GM23248 (cell line): ENCODE data around the gene UFM1. TPM values are rescaled to one million over a fixed set of nuclear protein-coding genes. Genes with fewer than 3 reads are reported as not detected.
"Not testable (repeated sequence)": the region's sequence is repeated elsewhere in the genome, so short reads cannot be mapped to it uniquely, and the experiment has no call there.

Experiments
- DNase-seq: peaks from one replicate; pipeline ENCODE4 v3.0.0-alpha.2; 2015
- H2AFZ ChIP-seq: fragments of 200-600 bp; sonication (generic); 2 replicates; pipeline ENCODE4 v1.6.1; 2016; ENCODE audit warnings: antibody characterized with exemption
- H3F3A ChIP-seq: fragments of 200-600 bp; sonication (generic); 2 replicates; pipeline ENCODE4 v1.6.1; 2016; ENCODE audit warnings: mild to moderate bottlenecking, antibody characterized with exemption, mixed run types; ENCODE audit not compliant: insufficient read depth
- H3K27ac ChIP-seq: fragments of 200-600 bp; sonication (generic); 2 replicates; pipeline ENCODE4 v1.5.1; 2016; ENCODE audit warnings: mild to moderate bottlenecking
- H3K27me3 ChIP-seq: fragments of 200-600 bp; sonication (generic); replicated peaks from 2 replicates; pipeline ENCODE4 v1.6.1; 2016; ENCODE audit warnings: mild to moderate bottlenecking; ENCODE audit not compliant: insufficient read depth
- H3K36me3 ChIP-seq: fragments of 200-600 bp; sonication (generic); 2 replicates; pipeline ENCODE4 v1.6.1; 2016; ENCODE audit warnings: low read depth, mild to moderate bottlenecking
- H3K4me1 ChIP-seq: fragments of 200-600 bp; sonication (generic); 2 replicates; pipeline ENCODE4 v1.6.1; 2016; ENCODE audit warnings: mild to moderate bottlenecking; ENCODE audit not compliant: insufficient read depth
- H3K4me2 ChIP-seq: fragments of 200-600 bp; sonication (generic); one replicate; pipeline ENCODE4 v1.6.1; 2016; ENCODE audit warnings: mild to moderate bottlenecking; ENCODE audit not compliant: unreplicated experiment
- H3K4me3 ChIP-seq: fragments of 200-600 bp; sonication (generic); 2 replicates; pipeline ENCODE4 v1.5.1; 2016; ENCODE audit warnings: mild to moderate bottlenecking
- H3K79me2 ChIP-seq: fragments of 200-600 bp; sonication (generic); 2 replicates; pipeline ENCODE4 v1.6.1; 2016; ENCODE audit warnings: mild to moderate bottlenecking; ENCODE audit not compliant: insufficient read depth
- H3K9ac ChIP-seq: fragments of 200-600 bp; sonication (generic); 2 replicates; pipeline ENCODE4 v1.6.1; 2016; ENCODE audit warnings: mild to moderate bottlenecking
- H3K9me2 ChIP-seq: fragments of 200-600 bp; sonication (generic); 2 replicates; pipeline ENCODE4 v1.6.1; 2016; ENCODE audit warnings: mixed run types, mild to moderate bottlenecking, moderate library complexity; ENCODE audit not compliant: insufficient read depth
- H3K9me3 ChIP-seq: fragments of 200-600 bp; sonication (generic); one replicate; pipeline ENCODE4 v1.6.1; 2017; ENCODE audit warnings: low read depth
- H4K20me1 ChIP-seq: fragments of 200-600 bp; sonication (generic); 2 replicates; pipeline ENCODE4 v1.6.0; 2016; ENCODE audit not compliant: insufficient read depth
- EZH2 ChIP-seq: fragments of 200-600 bp; sonication (generic); IDR thresholded peaks from 2 replicates; pipeline ENCODE4 v1.6.1; 2018; ENCODE audit warnings: antibody characterized with exemption, mild to moderate bottlenecking; ENCODE audit not compliant: insufficient read depth, poor library complexity, severe bottlenecking
- EZH2phosphoT487 ChIP-seq: fragments of 200-600 bp; sonication (generic); IDR thresholded peaks from 2 replicates; pipeline ENCODE4 v1.6.1; 2018; ENCODE audit warnings: antibody characterized with exemption, moderate library complexity, mild to moderate bottlenecking, low read depth; ENCODE audit not compliant: insufficient read depth
- WGBS, 2 experiments: methylation state at CpG; one replicate each; pipeline ENCODE4 v1.1.6; 2015 to 2017; ENCODE audit warnings: low lambda C conversion rate in 2 of 2, low coverage in 1 of 2; ENCODE audit errors: missing lambda C conversion rate in 2 of 2; 5-methylcytosine and 5-hydroxymethylcytosine counted together
- in situ Hi-C: fragments of 300-500 bp; cut with MboI; formaldehyde crosslinking; loops from 2 replicates; pipeline ENCODE4 v1.15.0; 2020
- polyA plus RNA-seq: library from polyadenylated mRNA; unstranded; fragments of >200 nt; fragmentation: Nextera tagmentation; extraction: Ambion mirVana; gene quantifications from 2 replicates; pipeline ENCODE4 v1.2.1, GENCODE V29; 2016
- total RNA-seq: library from RNA; depleted of rRNA; stranded (reverse); fragments of >200 nt; shearing (Covaris generic); gene quantifications from 2 replicates; pipeline ENCODE4 v1.2.3, GENCODE V29; 2014

UFM1 gene
- total and polyA plus RNA-seq, 2 experiments from 2014 or later = 125 to 131 TPM

DNA sequence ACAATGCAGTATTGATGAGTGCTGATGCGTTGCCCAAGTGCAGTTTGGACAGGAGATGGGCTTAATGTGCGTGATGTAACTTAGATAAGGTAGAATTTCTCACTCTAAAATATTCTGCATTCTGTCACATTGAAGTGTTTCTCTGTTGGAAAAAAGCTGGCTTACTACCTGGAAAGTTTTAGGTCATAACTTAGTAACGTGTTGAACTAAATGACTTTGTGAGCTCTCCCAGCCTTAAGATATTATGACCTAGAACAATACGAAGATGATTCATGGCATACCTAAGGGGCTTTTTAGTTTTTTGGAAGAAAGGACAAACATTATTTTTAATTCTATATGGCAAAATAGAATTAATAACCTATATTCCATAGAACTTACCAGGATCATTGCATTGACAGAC lies 9.0 kb downstream of the UFM1 start:
- no peaks in the 10 kb centered on the region for H4K20me1 ChIP-seq
- no peak for TF ChIP-seq EZH2phosphoT487
- 67 to 69% methylated on average over 4 of the region's 4 CpGs for WGBS, 2 experiments
- H3K79me2 ChIP-seq = peaks cover 41% of the 10 kb centered on the region
- no peak overlapping the region for H3K4me2 ChIP-seq
- DNase-seq = peak; percentile 4
- peaks cover 14% of the 10 kb centered on the region; the same call in 1 of the 2 replicates for H3F3A ChIP-seq
- H2AFZ ChIP-seq = no peak overlapping the region
- peaks cover 72% of the 10 kb centered on the region for H3K36me3 ChIP-seq
- no peaks in the 10 kb centered on the region for H3K4me1 ChIP-seq
- H3K9ac ChIP-seq = no peak overlapping the region
- H3K9me3 ChIP-seq = no peaks in the 10 kb centered on the region
- H3K9me2 ChIP-seq = no peaks in the 10 kb centered on the region
- in situ Hi-C loops = loop anchor here (25.0 kb wide), 2 partner anchors 721 to 1321 kb away; no protein-coding TSS in a partner anchor
- no peak overlapping the region for H3K4me3 ChIP-seq
- no peaks in the 10 kb centered on the region for H3K27me3 ChIP-seq
- no peak overlapping the region for H3K27ac ChIP-seq

GRCh38 chr13:38361542-38362262 lies 12.1 kb downstream of the UFM1 start:
- DNase-seq = no peak
- WGBS, 2 experiments = 80 to 86% methylated on average over 4 of the region's 4 CpGs
- Histone ChIP-seq H3K36me3 (peaks cover 47% of the 10 kb centered on the region), H4K20me1 (no peaks in the 10 kb centered on the region), H2AFZ (no peak overlapping the region), H3K9me3 (no peaks in the 10 kb centered on the region), H3K79me2 (peaks cover 11% of the 10 kb centered on the region; the same call in 1 of the 2 replicates), H3F3A (peaks cover 35% of the 10 kb centered on the region), H3K4me3 (no peak overlapping the region), H3K27ac (no peak overlapping the region), H3K9me2 (no peaks in the 10 kb centered on the region), H3K27me3 (no peaks in the 10 kb centered on the region), H3K4me2 (no peak overlapping the region), H3K4me1 (peaks cover 8% of the 10 kb centered on the region), H3K9ac (no peak overlapping the region)
- in situ Hi-C loops = loop anchor here (25.0 kb wide), 2 partner anchors 724 to 1324 kb away; no protein-coding TSS in a partner anchor
- TF ChIP-seq EZH2 = no peak
- TF ChIP-seq EZH2phosphoT487 = no peak

DNA sequence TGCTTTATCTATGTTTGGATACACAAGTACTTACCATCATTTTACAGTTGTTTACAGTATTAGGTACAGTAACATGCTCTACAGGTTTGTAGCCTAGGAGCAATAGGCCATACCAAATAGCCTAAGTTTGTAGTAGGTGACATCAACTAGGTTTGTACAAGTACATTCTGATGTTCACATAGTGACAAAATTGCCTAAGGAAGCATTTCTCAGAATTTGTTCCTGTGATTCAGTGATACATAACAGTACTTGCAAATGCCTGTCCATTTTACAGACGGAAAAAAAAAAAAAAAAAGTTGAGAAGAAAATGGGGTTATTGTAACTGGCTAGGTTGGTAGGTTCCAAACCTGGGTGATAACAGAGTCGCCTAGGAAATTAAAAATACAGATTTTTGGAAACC lies 13.6 kb downstream of the UFM1 start:
- Histone ChIP-seq H3K27ac (no peak overlapping the region), H3K36me3 (peaks cover 42% of the 10 kb centered on the region), H3K9me3 (no peaks in the 10 kb centered on the region), H4K20me1 (no peaks in the 10 kb centered on the region), H3K9me2 (no peaks in the 10 kb centered on the region), H2AFZ (no peak overlapping the region), H3K4me3 (no peak overlapping the region), H3K27me3 (no peaks in the 10 kb centered on the region), H3K9ac (no peak overlapping the region), H3K4me2 (no peak overlapping the region), H3F3A (peaks cover 49% of the 10 kb centered on the region), H3K79me2 (no peaks in the 10 kb centered on the region; the same call in 1 of the 2 replicates), H3K4me1 (peaks cover 21% of the 10 kb centered on the region)
- no peak for DNase-seq
- in situ Hi-C loops = loop anchor here (25.0 kb wide), 2 partner anchors 726 to 1326 kb away; no protein-coding TSS in a partner anchor
- no peak for TF ChIP-seq EZH2
- WGBS, 2 experiments = 95 to 100% methylated on average over 2 of the region's 2 CpGs

DNA sequence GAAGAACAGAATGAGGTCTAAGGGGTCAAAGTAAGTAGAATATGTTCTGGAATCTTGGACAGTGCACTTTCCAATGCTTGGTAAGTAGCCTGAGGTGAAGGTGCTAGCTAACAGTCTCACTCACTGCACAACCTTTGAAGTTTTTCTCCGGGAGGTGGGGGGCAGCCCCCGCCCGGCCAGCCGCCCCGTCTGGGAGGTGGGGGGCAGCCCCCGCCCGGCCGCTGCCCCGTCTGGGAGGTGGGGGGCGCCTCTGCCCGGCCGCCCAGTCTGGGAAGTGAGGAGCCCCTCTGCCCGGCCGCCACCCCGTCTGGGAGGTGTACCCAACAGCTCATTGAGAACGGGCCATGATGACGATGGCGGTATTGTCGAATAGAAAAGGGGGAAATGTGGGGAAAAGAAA lies 14.1 kb downstream of the UFM1 start:
- not testable (repeated sequence) for H2AFZ ChIP-seq, H3K9ac ChIP-seq, H4K20me1 ChIP-seq, H3K4me2 ChIP-seq, H3K27me3 ChIP-seq, H3K9me3 ChIP-seq, H3K9me2 ChIP-seq, H3K4me3 ChIP-seq, H3K27ac ChIP-seq, H3K79me2 ChIP-seq, DNase-seq
- Histone ChIP-seq H3K4me1 (peaks cover 21% of the 10 kb centered on the region), H3K36me3 (peaks cover 36% of the 10 kb centered on the region), H3F3A (peaks cover 49% of the 10 kb centered on the region)
- WGBS, 2 experiments = 94% methylated on average over 19 of the region's 19 CpGs; no CpG with 5 or more reads in 1 of the 2 experiments
- in situ Hi-C loops = loop anchor here (25.0 kb wide), 2 partner anchors 726 to 1326 kb away; no protein-coding TSS in a partner anchor
